ENCODE results near the gene PYROXD2. TPM values are rescaled to one million over a fixed set of nuclear protein-coding genes. Genes with fewer than 3 reads are reported as not detected.

PYROXD2 gene
- total RNA-seq, 4 donors from 2014 or later = 4.2 to 18.5 (median 7.4) TPM

DNA sequence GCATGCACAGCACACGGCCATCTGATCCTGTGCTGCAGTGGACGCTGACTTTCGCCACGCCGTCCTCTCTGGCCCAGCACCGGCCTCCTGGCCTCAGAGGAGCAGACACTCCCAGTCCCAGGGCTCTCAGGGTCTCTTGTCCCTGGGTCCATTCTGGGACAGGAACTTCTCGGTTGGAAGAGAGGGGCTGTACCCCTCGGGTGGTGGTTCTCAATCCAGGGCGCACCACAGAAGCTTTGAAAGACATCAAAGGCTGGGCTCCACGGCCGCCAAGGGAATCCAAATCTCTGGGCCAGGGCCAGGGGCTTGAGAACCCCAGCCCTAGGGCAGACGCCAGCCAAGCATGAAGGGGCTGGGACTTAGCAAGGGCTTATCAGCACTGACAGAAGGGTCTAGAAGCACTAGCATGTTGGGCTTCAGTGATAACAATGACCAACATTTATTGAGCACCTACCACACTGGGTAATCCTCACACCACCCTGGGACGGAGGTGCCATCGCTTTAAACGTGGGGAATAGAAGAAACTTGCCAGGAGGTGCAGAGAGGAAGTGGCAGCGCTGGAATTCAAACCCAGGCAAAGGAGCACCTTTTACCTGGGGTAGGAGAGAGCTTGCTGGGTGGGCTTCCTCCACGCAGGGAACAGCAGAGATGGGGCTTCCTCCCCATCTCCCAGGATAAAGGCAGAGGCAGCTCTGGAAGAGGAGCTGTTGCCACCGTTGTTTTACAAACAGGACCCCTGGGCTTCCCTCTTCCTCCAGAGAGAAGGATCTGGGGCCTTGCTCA lies 1.8 kb upstream of the PYROXD2 start:
- ATAC-seq = no peak
- Histone ChIP-seq H3K27me3 (no peaks in the 10 kb centered on the region), H3K4me3 (no peak overlapping the region), H3K9me3 (no peaks in the 10 kb centered on the region), H3K27ac (peak overlapping the region in 1 of 4 donors; percentile 87), H3K36me3 (peaks cover 0 to 50% of the 10 kb centered on the region in 2 donors), H3K4me1 (peaks cover 0 to 41% (median 11%) of the 10 kb centered on the region in 3 donors)
- TF ChIP-seq EP300 (IDR thresholded peaks at IDR 0.05) (no peak), POLR2AphosphoS5 (IDR thresholded peaks at IDR 0.05) (no peak), POLR2A (IDR thresholded peaks at IDR 0.05) (no peak)
- TF ChIP-seq, protein P1, sequence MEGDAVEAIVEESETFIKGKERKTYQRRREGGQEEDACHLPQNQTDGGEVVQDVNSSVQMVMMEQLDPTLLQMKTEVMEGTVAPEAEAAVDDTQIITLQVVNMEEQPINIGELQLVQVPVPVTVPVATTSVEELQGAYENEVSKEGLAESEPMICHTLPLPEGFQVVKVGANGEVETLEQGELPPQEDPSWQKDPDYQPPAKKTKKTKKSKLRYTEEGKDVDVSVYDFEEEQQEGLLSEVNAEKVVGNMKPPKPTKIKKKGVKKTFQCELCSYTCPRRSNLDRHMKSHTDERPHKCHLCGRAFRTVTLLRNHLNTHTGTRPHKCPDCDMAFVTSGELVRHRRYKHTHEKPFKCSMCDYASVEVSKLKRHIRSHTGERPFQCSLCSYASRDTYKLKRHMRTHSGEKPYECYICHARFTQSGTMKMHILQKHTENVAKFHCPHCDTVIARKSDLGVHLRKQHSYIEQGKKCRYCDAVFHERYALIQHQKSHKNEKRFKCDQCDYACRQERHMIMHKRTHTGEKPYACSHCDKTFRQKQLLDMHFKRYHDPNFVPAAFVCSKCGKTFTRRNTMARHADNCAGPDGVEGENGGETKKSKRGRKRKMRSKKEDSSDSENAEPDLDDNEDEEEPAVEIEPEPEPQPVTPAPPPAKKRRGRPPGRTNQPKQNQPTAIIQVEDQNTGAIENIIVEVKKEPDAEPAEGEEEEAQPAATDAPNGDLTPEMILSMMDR (IDR thresholded peaks at IDR 0.05) = no peak
- WGBS, 2 donors (ENCODE audit: low coverage in 1 of 2) = 0 to 66% methylated on average over 2 to 3 of the region's 18 CpGs

DNA sequence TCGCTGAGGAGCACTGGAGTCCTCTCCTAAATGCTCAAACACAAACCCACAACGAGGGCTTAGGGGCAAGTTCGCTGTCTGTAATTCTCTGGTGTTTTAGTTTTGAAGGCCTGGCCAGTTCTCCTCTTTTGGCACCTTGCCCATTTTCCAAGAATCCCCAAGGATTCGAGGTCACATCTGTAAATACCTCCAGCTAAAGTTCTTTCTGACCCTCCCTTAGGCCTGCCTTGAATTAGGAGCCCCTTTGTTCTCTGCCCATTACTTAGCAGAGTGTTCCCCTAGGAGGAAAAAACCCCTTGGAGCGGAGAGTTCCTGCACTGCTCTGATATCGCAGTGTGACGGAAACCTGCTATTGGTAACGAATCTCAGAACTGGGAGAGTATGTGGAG lies 743 bp upstream of the PYROXD2 start:
- no peak for ATAC-seq
- no peaks in the 10 kb centered on the region for H3K27me3 ChIP-seq
- H3K4me3 ChIP-seq = no peak overlapping the region
- WGBS, 2 donors (ENCODE audit: low coverage in 1 of 2) = 8 to 53% methylated on average over 2 to 3 of the region's 8 CpGs
- peaks cover 0 to 47% of the 10 kb centered on the region in 2 donors for H3K36me3 ChIP-seq
- H3K4me1 ChIP-seq = peaks cover 0 to 52% (median 11%) of the 10 kb centered on the region in 3 donors
- TF ChIP-seq EP300 (IDR thresholded peaks at IDR 0.05) (no peak), POLR2AphosphoS5 (IDR thresholded peaks at IDR 0.05) (no peak), POLR2A (IDR thresholded peaks at IDR 0.05) (no peak)
- TF ChIP-seq, protein P1 (IDR thresholded peaks at IDR 0.05) = no peak
- H3K9me3 ChIP-seq = no peaks in the 10 kb centered on the region
- peak overlapping the region; percentile 7 to 89 (median 86) for H3K27ac ChIP-seq

DNA sequence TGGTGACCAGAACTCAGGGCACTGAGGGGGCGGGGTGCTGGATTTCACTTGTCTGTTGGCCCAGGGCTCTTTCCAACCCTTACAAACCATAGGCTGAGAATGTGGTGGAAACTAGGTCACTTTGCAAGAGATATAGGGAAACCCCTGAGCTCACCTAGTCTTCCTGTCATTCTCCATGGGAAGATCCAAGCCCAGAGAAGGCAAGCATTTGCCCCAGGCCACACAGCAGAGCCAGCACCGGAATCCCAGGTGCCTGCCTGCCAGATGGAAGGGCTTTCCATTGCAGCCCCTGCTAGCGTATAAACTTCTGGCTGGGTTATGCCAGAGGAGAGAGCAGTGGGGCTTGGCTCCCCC lies 427 bp downstream of the PYROXD2 start:
- Histone ChIP-seq H3K4me3 (peak overlapping the region; percentile 46 to 68), H3K36me3 (peaks cover 0 to 42% of the 10 kb centered on the region in 2 donors)

DNA sequence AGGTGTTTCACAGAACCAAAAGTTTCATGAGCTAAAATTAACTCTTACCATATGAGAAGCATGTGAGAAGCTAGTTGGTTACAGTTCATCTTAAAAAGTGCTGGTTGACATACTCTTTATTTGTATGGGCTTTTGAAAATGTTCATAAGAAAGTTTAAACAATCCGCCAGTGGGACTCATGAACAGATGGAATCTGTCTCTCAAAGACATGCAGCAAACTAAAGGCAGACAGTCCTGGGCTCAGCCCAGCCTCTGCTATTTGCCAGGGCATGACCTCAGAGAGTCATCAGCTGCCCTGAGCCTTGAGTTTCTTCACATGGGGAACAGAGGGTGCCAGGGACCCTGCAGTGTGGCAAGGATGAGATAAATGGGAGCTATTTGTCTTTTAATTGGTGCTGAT lies 3.2 kb downstream of the PYROXD2 start:
- Histone ChIP-seq H3K36me3 (peaks cover 0 to 14% of the 10 kb centered on the region in 2 donors), H3K27me3 (no peaks in the 10 kb centered on the region), H3K27ac (peak overlapping the region in 1 of 4 donors; percentile 14), H3K9me3 (no peaks in the 10 kb centered on the region), H3K4me1 (peaks cover 0 to 57% (median 11%) of the 10 kb centered on the region in 3 donors), H3K4me3 (no peak overlapping the region)
- TF ChIP-seq EP300 (IDR thresholded peaks at IDR 0.05) (no peak), POLR2A (IDR thresholded peaks at IDR 0.05) (no peak), POLR2AphosphoS5 (IDR thresholded peaks at IDR 0.05) (peak; percentile 10)
- TF ChIP-seq, protein P1 (IDR thresholded peaks at IDR 0.05) = no peak
- 33% methylated on average over 1 of the region's 1 CpG; no CpG with 5 or more reads in 1 of the 2 donors for WGBS, 2 donors (ENCODE audit: low coverage in 1 of 2)
- ATAC-seq = no peak

More for the DNA sequence above, 427 bp downstream of the PYROXD2 start:
- H3K4me1 ChIP-seq = peaks cover 0 to 57% (median 11%) of the 10 kb centered on the region in 3 donors
- H3K9me3 ChIP-seq = no peaks in the 10 kb centered on the region
- 0 to 100% methylated on average over 1 of the region's 3 CpGs for WGBS, 2 donors (ENCODE audit: low coverage in 1 of 2)
- peak overlapping the region; percentile 34 to 89 (median 86) for H3K27ac ChIP-seq
- ATAC-seq = no peak
- TF ChIP-seq POLR2A (IDR thresholded peaks at IDR 0.05) (no peak), EP300 (IDR thresholded peaks at IDR 0.05) (no peak), POLR2AphosphoS5 (IDR thresholded peaks at IDR 0.05) (no peak)
- TF ChIP-seq, protein P1 (IDR thresholded peaks at IDR 0.05) = no peak
- no peaks in the 10 kb centered on the region for H3K27me3 ChIP-seq

DNA sequence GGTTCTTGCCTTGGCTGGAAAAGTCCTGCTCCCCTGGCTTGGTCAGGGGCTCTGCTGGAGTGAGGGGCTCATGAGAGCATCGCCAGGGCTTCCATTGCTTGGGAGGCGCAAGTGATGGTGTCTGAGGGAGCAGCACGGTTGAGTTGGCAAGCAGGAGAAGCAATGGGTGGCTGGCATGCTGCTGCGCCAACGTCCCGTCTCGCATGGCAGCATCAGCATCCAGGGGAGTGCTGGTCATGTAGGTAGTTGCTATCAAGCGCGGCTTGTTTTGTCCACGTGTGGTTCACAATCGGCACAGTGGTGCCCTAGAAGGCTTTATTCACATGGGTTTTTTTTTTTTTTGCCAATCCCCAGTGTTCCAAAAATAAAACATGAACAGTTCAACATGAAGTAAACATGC lies 3.8 kb downstream of the PYROXD2 start:
- Histone ChIP-seq H3K27me3 (no peaks in the 10 kb centered on the region), H3K4me1 (peaks cover 0 to 57% (median 11%) of the 10 kb centered on the region in 3 donors), H3K4me3 (no peak overlapping the region), H3K27ac (no peak overlapping the region), H3K9me3 (no peaks in the 10 kb centered on the region), H3K36me3 (peaks cover 0 to 9% of the 10 kb centered on the region in 2 donors)
- ATAC-seq = no peak
- TF ChIP-seq, protein P1 (IDR thresholded peaks at IDR 0.05) = no peak
- no peak for TF ChIP-seq POLR2AphosphoS5 (IDR thresholded peaks at IDR 0.05)
- no peak for TF ChIP-seq EP300 (IDR thresholded peaks at IDR 0.05)
- TF ChIP-seq POLR2A (IDR thresholded peaks at IDR 0.05) = no peak
- 66 to 82% methylated on average over 6 of the region's 11 CpGs for WGBS, 2 donors (ENCODE audit: low coverage in 1 of 2)
